Measurements from ENCODE around the gene CCR3.

Gene CCR3

DNA sequence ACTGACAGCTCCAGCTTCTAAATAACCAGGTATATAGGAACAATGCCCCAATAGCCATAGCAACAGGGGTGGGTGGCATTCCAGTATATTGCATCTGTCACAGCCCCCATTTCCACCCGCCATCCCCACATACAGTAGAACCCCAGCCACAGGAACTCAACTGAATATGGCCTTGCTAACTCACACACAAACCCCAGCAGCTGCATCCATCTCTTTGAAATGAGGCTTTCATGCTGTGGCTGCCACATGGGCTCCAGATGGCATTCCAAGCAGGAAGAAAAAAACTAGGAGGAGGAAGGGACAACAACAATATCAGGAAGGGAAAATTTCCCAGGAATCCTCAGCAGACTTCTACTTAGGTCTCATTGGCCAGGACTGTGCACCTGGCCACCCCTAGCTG, 54.6 kb downstream of the CCR3 start:
- TF ChIP-seq, protein P1, sequence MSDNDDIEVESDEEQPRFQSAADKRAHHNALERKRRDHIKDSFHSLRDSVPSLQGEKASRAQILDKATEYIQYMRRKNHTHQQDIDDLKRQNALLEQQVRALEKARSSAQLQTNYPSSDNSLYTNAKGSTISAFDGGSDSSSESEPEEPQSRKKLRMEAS (IDR thresholded peaks at IDR 0.05) = no peak
- TF ChIP-seq TAF1 (IDR thresholded peaks at IDR 0.05; ENCODE audit: low read depth) (no peak), EP300 (IDR thresholded peaks at IDR 0.05; ENCODE audit: borderline replicate concordance) (no peak), EGR1 (IDR thresholded peaks at IDR 0.05) (no peak), RAD21 (IDR thresholded peaks at IDR 0.05; ENCODE audit: low read depth) (no peak), YY1 (IDR thresholded peaks at IDR 0.05; ENCODE audit: low read depth) (no peak)
- TF ChIP-seq, protein P2, sequence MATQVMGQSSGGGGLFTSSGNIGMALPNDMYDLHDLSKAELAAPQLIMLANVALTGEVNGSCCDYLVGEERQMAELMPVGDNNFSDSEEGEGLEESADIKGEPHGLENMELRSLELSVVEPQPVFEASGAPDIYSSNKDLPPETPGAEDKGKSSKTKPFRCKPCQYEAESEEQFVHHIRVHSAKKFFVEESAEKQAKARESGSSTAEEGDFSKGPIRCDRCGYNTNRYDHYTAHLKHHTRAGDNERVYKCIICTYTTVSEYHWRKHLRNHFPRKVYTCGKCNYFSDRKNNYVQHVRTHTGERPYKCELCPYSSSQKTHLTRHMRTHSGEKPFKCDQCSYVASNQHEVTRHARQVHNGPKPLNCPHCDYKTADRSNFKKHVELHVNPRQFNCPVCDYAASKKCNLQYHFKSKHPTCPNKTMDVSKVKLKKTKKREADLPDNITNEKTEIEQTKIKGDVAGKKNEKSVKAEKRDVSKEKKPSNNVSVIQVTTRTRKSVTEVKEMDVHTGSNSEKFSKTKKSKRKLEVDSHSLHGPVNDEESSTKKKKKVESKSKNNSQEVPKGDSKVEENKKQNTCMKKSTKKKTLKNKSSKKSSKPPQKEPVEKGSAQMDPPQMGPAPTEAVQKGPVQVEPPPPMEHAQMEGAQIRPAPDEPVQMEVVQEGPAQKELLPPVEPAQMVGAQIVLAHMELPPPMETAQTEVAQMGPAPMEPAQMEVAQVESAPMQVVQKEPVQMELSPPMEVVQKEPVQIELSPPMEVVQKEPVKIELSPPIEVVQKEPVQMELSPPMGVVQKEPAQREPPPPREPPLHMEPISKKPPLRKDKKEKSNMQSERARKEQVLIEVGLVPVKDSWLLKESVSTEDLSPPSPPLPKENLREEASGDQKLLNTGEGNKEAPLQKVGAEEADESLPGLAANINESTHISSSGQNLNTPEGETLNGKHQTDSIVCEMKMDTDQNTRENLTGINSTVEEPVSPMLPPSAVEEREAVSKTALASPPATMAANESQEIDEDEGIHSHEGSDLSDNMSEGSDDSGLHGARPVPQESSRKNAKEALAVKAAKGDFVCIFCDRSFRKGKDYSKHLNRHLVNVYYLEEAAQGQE (IDR thresholded peaks at IDR 0.05; ENCODE audit: low read depth) = no peak

DNA sequence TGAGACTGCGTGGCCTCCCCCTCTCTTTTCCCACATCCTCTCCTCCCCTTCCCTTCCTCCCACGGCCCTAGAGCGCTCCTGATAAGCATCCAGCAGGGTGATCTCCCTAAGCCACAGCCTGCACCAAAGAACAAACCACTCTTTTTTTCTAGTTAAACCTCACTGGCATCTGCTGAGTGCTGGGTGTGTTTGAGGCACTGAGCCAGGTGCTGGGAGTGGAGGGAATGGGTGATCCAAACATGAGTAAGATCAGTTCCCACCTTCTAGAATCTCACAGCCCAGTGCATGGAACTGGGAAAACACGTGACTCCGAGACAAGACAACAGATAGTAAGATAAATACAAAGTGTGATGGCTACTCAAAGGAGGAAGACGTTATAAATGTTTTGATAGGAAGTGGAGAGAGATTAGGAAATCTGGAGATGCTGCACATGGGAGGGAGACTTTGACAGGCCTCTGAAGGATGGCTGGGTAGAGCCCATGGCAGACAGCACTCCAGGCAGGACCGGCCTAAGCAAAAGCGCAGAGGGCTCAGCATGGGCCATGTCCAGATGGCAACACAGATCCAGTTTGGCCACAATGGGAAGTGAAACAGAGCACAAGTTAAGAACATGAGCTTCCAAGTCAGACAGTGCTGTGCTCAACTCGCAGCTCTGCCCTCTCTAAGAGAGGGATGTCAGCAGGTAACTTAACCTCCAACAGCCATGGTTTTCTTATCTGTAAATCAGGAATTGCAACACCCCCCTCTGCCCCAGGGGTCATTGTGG, 55.6 kb downstream of the CCR3 start:
- no peak for TF ChIP-seq TEAD4 (IDR thresholded peaks at IDR 0.05)
- no peak for TF ChIP-seq EGR1 (IDR thresholded peaks at IDR 0.05)
- TF ChIP-seq TCF12 (IDR thresholded peaks at IDR 0.05; ENCODE audit: low read depth) = no peak
- TF ChIP-seq FOXM1 (IDR thresholded peaks at IDR 0.05; ENCODE audit: borderline replicate concordance, low read depth) = no peak
- no peak for TF ChIP-seq TAF1 (IDR thresholded peaks at IDR 0.05; ENCODE audit: low read depth)
- no peak for TF ChIP-seq NFIC (IDR thresholded peaks at IDR 0.05)
- no peak for TF ChIP-seq ZBTB7A (IDR thresholded peaks at IDR 0.05; ENCODE audit: low read depth)
- TF ChIP-seq CEBPB (IDR thresholded peaks at IDR 0.05) = no peak
- no peak for TF ChIP-seq CREB1 (IDR thresholded peaks at IDR 0.05; ENCODE audit: low read depth)
- TF ChIP-seq, protein P2 (IDR thresholded peaks at IDR 0.05; ENCODE audit: low read depth) = no peak
- TF ChIP-seq YY1 (IDR thresholded peaks at IDR 0.05; ENCODE audit: low read depth) = no peak
- no peak for TF ChIP-seq RAD21 (IDR thresholded peaks at IDR 0.05; ENCODE audit: low read depth)
- TF ChIP-seq, protein P3, sequence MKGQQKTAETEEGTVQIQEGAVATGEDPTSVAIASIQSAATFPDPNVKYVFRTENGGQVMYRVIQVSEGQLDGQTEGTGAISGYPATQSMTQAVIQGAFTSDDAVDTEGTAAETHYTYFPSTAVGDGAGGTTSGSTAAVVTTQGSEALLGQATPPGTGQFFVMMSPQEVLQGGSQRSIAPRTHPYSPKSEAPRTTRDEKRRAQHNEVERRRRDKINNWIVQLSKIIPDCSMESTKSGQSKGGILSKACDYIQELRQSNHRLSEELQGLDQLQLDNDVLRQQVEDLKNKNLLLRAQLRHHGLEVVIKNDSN (IDR thresholded peaks at IDR 0.05) = no peak
- TF ChIP-seq EP300 (IDR thresholded peaks at IDR 0.05; ENCODE audit: borderline replicate concordance) = no peak
- TF ChIP-seq, protein P1 (IDR thresholded peaks at IDR 0.05) = no peak

DNA sequence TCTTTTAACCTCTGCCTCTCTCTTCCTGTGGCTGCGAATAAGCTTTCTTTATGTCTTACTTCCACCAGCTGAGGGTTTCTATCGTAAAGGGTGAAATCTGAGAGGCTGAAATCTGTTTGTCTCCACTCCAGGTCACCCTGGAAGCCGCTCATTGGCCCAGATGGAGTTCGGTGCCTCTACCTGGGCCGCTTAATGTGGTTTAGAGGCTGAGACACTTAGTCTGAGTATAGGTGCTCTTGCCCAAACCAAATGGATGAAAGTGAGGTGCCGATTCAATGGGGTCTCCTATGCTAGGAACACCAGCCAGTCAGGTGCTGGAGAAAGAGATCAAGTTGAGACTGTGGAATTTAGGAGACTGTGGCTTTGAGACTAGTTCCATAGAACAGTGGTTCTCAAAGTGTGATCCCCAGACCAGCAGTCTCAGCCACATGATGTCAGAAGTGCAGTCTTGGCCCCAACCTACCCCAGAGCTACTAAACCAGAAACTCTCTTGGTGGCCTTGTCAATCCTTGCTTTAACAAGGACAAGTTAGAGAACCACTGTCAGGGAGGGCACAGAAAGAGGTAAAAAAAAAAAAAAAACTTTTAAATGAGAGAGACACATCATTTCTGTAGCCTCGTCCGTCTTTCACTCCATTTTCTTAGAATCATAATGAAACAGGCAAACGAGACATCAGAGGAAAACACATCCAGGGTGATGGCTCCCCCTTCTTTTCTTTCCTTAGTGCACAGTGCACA, 56.8 kb downstream of the CCR3 start:
- TF ChIP-seq YY1 (IDR thresholded peaks at IDR 0.05; ENCODE audit: low read depth) (no peak), NFIC (IDR thresholded peaks at IDR 0.05) (no peak), ZBTB7A (IDR thresholded peaks at IDR 0.05; ENCODE audit: low read depth) (no peak), FOXM1 (IDR thresholded peaks at IDR 0.05; ENCODE audit: borderline replicate concordance, low read depth) (no peak), RAD21 (IDR thresholded peaks at IDR 0.05; ENCODE audit: low read depth) (no peak), TAF1 (IDR thresholded peaks at IDR 0.05; ENCODE audit: low read depth) (no peak), CEBPB (IDR thresholded peaks at IDR 0.05) (no peak), CREB1 (IDR thresholded peaks at IDR 0.05; ENCODE audit: low read depth) (no peak), EP300 (IDR thresholded peaks at IDR 0.05; ENCODE audit: borderline replicate concordance) (no peak), TCF12 (IDR thresholded peaks at IDR 0.05; ENCODE audit: low read depth) (no peak), EGR1 (IDR thresholded peaks at IDR 0.05) (no peak), TEAD4 (IDR thresholded peaks at IDR 0.05) (no peak)
- TF ChIP-seq, protein P1 (IDR thresholded peaks at IDR 0.05) = no peak
- TF ChIP-seq, protein P2 (IDR thresholded peaks at IDR 0.05; ENCODE audit: low read depth) = no peak
- TF ChIP-seq, protein P3 (IDR thresholded peaks at IDR 0.05) = no peak

Measured in Ishikawa (cell line).